ENCODE measurements around the gene GALNTL6.

Gene GALNTL6

GRCh38 chr4:171812665-171813525 is at the start of gene GALNTL6:
TSS of gene GALNTL6 (plus strand) at chr4:171813404.
- peaks cover 15% of the 10 kb centered on the region for H3K27me3 Mint-ChIP-seq
- H3K9me3 Mint-ChIP-seq (ENCODE audit: low read depth): peaks cover 5% of the 10 kb centered on the region
- H3K27ac Mint-ChIP-seq: no peak within 1 kb of the TSS
- no peaks in the 10 kb centered on the region for H3K36me3 Mint-ChIP-seq
- no peak within 1 kb of the TSS for H3K4me3 Mint-ChIP-seq
- H3K4me1 Mint-ChIP-seq (ENCODE audit: low read depth): peaks cover 2% of the 10 kb centered on the region

- Mint-ChIP-seq H3K9me3 (ENCODE audit: low read depth) (peaks cover 23% of the 10 kb centered on the region), H3K4me3 (no peak overlapping the region), H3K36me3 (no peaks in the 10 kb centered on the region), H3K27me3 (no peaks in the 10 kb centered on the region), H3K4me1 (ENCODE audit: low read depth) (no peaks in the 10 kb centered on the region), H3K27ac (no peak overlapping the region)
Measured at GRCh38 chr4:171765514-171765913, 47.7 kb upstream of the GALNTL6 start.

GRCh38 chr4:171774642-171775190 is 38.5 kb upstream of the GALNTL6 start:
- H3K4me3 Mint-ChIP-seq: no peak overlapping the region
- no peaks in the 10 kb centered on the region for H3K4me1 Mint-ChIP-seq (ENCODE audit: low read depth)
- H3K9me3 Mint-ChIP-seq (ENCODE audit: low read depth): peaks cover 5% of the 10 kb centered on the region
- H3K27ac Mint-ChIP-seq: no peak overlapping the region
- H3K27me3 Mint-ChIP-seq: no peaks in the 10 kb centered on the region
- H3K36me3 Mint-ChIP-seq: no peaks in the 10 kb centered on the region

- Mint-ChIP-seq H3K4me1 (ENCODE audit: low read depth) (no peaks in the 10 kb centered on the region), H3K4me3 (no peak overlapping the region), H3K27me3 (no peaks in the 10 kb centered on the region), H3K27ac (no peak overlapping the region), H3K36me3 (no peaks in the 10 kb centered on the region), H3K9me3 (ENCODE audit: low read depth) (peaks cover 11% of the 10 kb centered on the region)
Measured at GRCh38 chr4:171779301-171779700, 33.9 kb upstream of the GALNTL6 start.

GRCh38 chr4:171785388-171785787 is 27.8 kb upstream of the GALNTL6 start:
- Mint-ChIP-seq H3K27ac (no peak overlapping the region), H3K9me3 (ENCODE audit: low read depth) (peaks cover 17% of the 10 kb centered on the region), H3K4me1 (ENCODE audit: low read depth) (no peaks in the 10 kb centered on the region), H3K27me3 (no peaks in the 10 kb centered on the region), H3K36me3 (no peaks in the 10 kb centered on the region), H3K4me3 (no peak overlapping the region)

GRCh38 chr4:171793723-171794122 is 19.5 kb upstream of the GALNTL6 start:
- Mint-ChIP-seq H3K9me3 (ENCODE audit: low read depth) (peaks cover 6% of the 10 kb centered on the region), H3K27me3 (no peaks in the 10 kb centered on the region), H3K27ac (no peak overlapping the region), H3K4me3 (no peak overlapping the region), H3K36me3 (no peaks in the 10 kb centered on the region), H3K4me1 (ENCODE audit: low read depth) (no peaks in the 10 kb centered on the region)

GRCh38 chr4:171794528-171794927 is 18.7 kb upstream of the GALNTL6 start:
- Mint-ChIP-seq H3K36me3 (no peaks in the 10 kb centered on the region), H3K9me3 (ENCODE audit: low read depth) (peaks cover 6% of the 10 kb centered on the region), H3K27ac (no peak overlapping the region), H3K27me3 (no peaks in the 10 kb centered on the region), H3K4me1 (ENCODE audit: low read depth) (no peaks in the 10 kb centered on the region), H3K4me3 (no peak overlapping the region)

GRCh38 chr4:171809854-171810253 is 3.4 kb upstream of the GALNTL6 start:
- peaks cover 5% of the 10 kb centered on the region for H3K9me3 Mint-ChIP-seq (ENCODE audit: low read depth)
- no peak overlapping the region for H3K4me3 Mint-ChIP-seq
- peaks cover 2% of the 10 kb centered on the region for H3K4me1 Mint-ChIP-seq (ENCODE audit: low read depth)
- H3K36me3 Mint-ChIP-seq: no peaks in the 10 kb centered on the region
- H3K27ac Mint-ChIP-seq: no peak overlapping the region
- H3K27me3 Mint-ChIP-seq: peaks cover 12% of the 10 kb centered on the region

- Mint-ChIP-seq H3K9me3 (ENCODE audit: low read depth) (peaks cover 5% of the 10 kb centered on the region), H3K27me3 (peaks cover 15% of the 10 kb centered on the region), H3K27ac (no peak overlapping the region), H3K36me3 (no peaks in the 10 kb centered on the region), H3K4me3 (no peak overlapping the region), H3K4me1 (ENCODE audit: low read depth) (peaks cover 2% of the 10 kb centered on the region)
Measured at GRCh38 chr4:171812333-171812664, 905 bp upstream of the GALNTL6 start.

GRCh38 chr4:171813526-171814250 is 484 bp downstream of the GALNTL6 start:
- Mint-ChIP-seq H3K27me3 (peaks cover 15% of the 10 kb centered on the region), H3K4me1 (ENCODE audit: low read depth) (peaks cover 2% of the 10 kb centered on the region), H3K4me3 (no peak overlapping the region), H3K9me3 (ENCODE audit: low read depth) (peaks cover 5% of the 10 kb centered on the region), H3K27ac (no peak overlapping the region), H3K36me3 (no peaks in the 10 kb centered on the region)

- Mint-ChIP-seq H3K9me3 (ENCODE audit: low read depth) (peaks cover 5% of the 10 kb centered on the region), H3K27me3 (peaks cover 15% of the 10 kb centered on the region), H3K4me3 (no peak overlapping the region), H3K36me3 (no peaks in the 10 kb centered on the region), H3K4me1 (ENCODE audit: low read depth) (peaks cover 2% of the 10 kb centered on the region), H3K27ac (no peak overlapping the region)
Measured at GRCh38 chr4:171814545-171814944, 1.3 kb downstream of the GALNTL6 start.

- no peak overlapping the region for H3K4me3 Mint-ChIP-seq
- H3K36me3 Mint-ChIP-seq: no peaks in the 10 kb centered on the region
- peaks cover 2% of the 10 kb centered on the region for H3K4me1 Mint-ChIP-seq (ENCODE audit: low read depth)
- H3K27me3 Mint-ChIP-seq: peaks cover 14% of the 10 kb centered on the region
- no peaks in the 10 kb centered on the region for H3K9me3 Mint-ChIP-seq (ENCODE audit: low read depth)
- H3K27ac Mint-ChIP-seq: no peak overlapping the region
Measured at GRCh38 chr4:171817026-171817425, 3.8 kb downstream of the GALNTL6 start.

GRCh38 chr4:171834640-171835039 is 21.4 kb downstream of the GALNTL6 start:
- no peak overlapping the region for H3K4me3 Mint-ChIP-seq
- H3K27me3 Mint-ChIP-seq: no peaks in the 10 kb centered on the region
- H3K9me3 Mint-ChIP-seq (ENCODE audit: low read depth): no peaks in the 10 kb centered on the region
- no peaks in the 10 kb centered on the region for H3K36me3 Mint-ChIP-seq
- no peaks in the 10 kb centered on the region for H3K4me1 Mint-ChIP-seq (ENCODE audit: low read depth)
- H3K27ac Mint-ChIP-seq: no peak overlapping the region

- no peaks in the 10 kb centered on the region for H3K27me3 Mint-ChIP-seq
- no peaks in the 10 kb centered on the region for H3K36me3 Mint-ChIP-seq
- H3K27ac Mint-ChIP-seq: no peak overlapping the region
- H3K4me1 Mint-ChIP-seq (ENCODE audit: low read depth): no peaks in the 10 kb centered on the region
- peaks cover 4% of the 10 kb centered on the region for H3K9me3 Mint-ChIP-seq (ENCODE audit: low read depth)
- no peak overlapping the region for H3K4me3 Mint-ChIP-seq
Measured at GRCh38 chr4:171843456-171843855, 30.3 kb downstream of the GALNTL6 start.

- H3K4me1 Mint-ChIP-seq (ENCODE audit: low read depth): no peaks in the 10 kb centered on the region
- H3K36me3 Mint-ChIP-seq: no peaks in the 10 kb centered on the region
- no peak overlapping the region for H3K27ac Mint-ChIP-seq
- no peaks in the 10 kb centered on the region for H3K27me3 Mint-ChIP-seq
- H3K9me3 Mint-ChIP-seq (ENCODE audit: low read depth): peaks cover 4% of the 10 kb centered on the region
- no peak overlapping the region for H3K4me3 Mint-ChIP-seq
Measured at GRCh38 chr4:171846232-171846631, 33.0 kb downstream of the GALNTL6 start.
